Adrenal gland (tissue), 12 donors: ENCODE results near the gene NOS1. TPM values are rescaled to one million over a fixed set of nuclear protein-coding genes. Genes with fewer than 3 reads are reported as not detected.

Source experiments
- DNase-seq, 7 donors: peaks; one replicate each; pipeline ENCODE4 v3.0.0-alpha.2; 2019 to 2020
- H3K27ac ChIP-seq, 5 donors: fragments of 200-600 bp; sonication (generic) in 4 of 5; 1 replicate in 3 of 5; 2 replicates in 2 of 5; pipeline versions ENCODE4 v1.5.1 to v1.8.0; 2016 to 2020; ENCODE audit warnings: mild to moderate bottlenecking in 1 of 5
- H3K27me3 ChIP-seq: fragments of 200-600 bp; 2 replicates; pipeline ENCODE4 v1.8.0; 2021
- H3K36me3 ChIP-seq, 2 donors: fragments of 200-600 bp; replicated peaks in 1 of 2; 1 replicate in 1 of 2; 2 replicates in 1 of 2; pipeline versions ENCODE4 v1.5.1 to v1.8.0; 2018 to 2022
- H3K4me1 ChIP-seq, 2 donors: fragments of 200-600 bp; replicated peaks in 1 of 2; 1 replicate in 1 of 2; 2 replicates in 1 of 2; pipeline versions ENCODE4 v1.5.1 to v1.8.0; 2018 to 2021
- H3K4me3 ChIP-seq, 4 donors: fragments of 200-600 bp; sonication (generic) in 3 of 4; one replicate each; pipeline ENCODE4 v1.5.1; 2016 to 2018
- H3K9me3 ChIP-seq, 3 donors: fragments of 200-600 bp; sonication (generic) in 1 of 3; replicated peaks in 1 of 3; 1 replicate in 2 of 3; 2 replicates in 1 of 3; pipeline versions ENCODE4 v1.5.1 to v1.8.0; 2016 to 2021
- POLR2A ChIP-seq, 2 donors: fragments of 450-650 bp; IDR thresholded peaks; one replicate each; pipeline ENCODE4 v1.6.1; 2017; ENCODE audit warnings: antibody characterized with exemption in 2 of 2, mild to moderate bottlenecking in 2 of 2, moderate library complexity in 1 of 2
- WGBS, 4 donors: extraction: QIAGEN DNeasy Blood & Tissue Kit in 2 of 4; methylation state at CpG; one replicate each; pipeline versions ENCODE4 v1.1.5 to v1.1.7; 2013 to 2017; 5-methylcytosine and 5-hydroxymethylcytosine counted together
- intact Hi-C, 2 donors: fragments of 100-400 bp; cut with DNase I; formaldehyde crosslinking; loops; one replicate each; pipeline versions ENCODE4 v1.14.1 to v1.15.0; 2022 to 2023
- polyA plus RNA-seq, 3 donors: library from polyadenylated mRNA; stranded (reverse); fragments of 200-250 nt in 2 of 3; fragments of 350-450 nt in 1 of 3; fragmentation: Illumina TruSeq in 1 of 3; extraction: RNeasy Lipid Tissue Mini Kit (QIAGEN cat#74804) in 1 of 3; gene quantifications; one replicate each; pipeline ENCODE4 v1.2.3, GENCODE V29; 2013 to 2014
- total RNA-seq, 9 donors: library from RNA; depleted of rRNA in 4 of 9; stranded (reverse); fragments of >200 nt in 4 of 9; fragments of 120-200 nt in 1 of 9; fragmentation: NEBNext Ultra II Directional in 1 of 9; extraction: Animal tissue kit (Norgen Biotek cat#: 25700) in 1 of 9; gene quantifications; one replicate each; pipeline versions ENCODE4 v1.1.0 to v1.2.4, GENCODE V29; 2013 to 2023
- TF ChIP-seq, protein P1 (sequence below), 6 experiments: fragments of 450-650 bp in 4 of 6; fragments of 200-600 bp in 2 of 6; sonication (generic) in 1 of 6; IDR thresholded peaks; 1 replicate in 5 of 6; 2 replicates in 1 of 6; pipeline versions ENCODE4 v1.5.1 to v1.8.0; 2016 to 2021; ENCODE audit warnings: antibody characterized with exemption in 6 of 6, mild to moderate bottlenecking in 2 of 6, moderate library complexity in 1 of 6
- donor health status: healthy with polysubstance abuse.
- donor health status: Bipolar disorder and iron deficiency.
- donor health status: DM: yes; HTN: yes; CAD: no.
- donor health status: DM: no; HTN: no; CAD: no.
- donor health status: DM: no; HTN: no; CAD: no.
- donor health status: DM: yes; HTN: yes; CAD: no.

Gene NOS1
- total and polyA plus RNA-seq, 12 donors, result under 0.01 to 0.26 (median 0.07) TPM; not detected in 2

- Histone ChIP-seq H3K9me3 (no peaks in the 10 kb centered on the region), H3K27me3 (no peaks in the 10 kb centered on the region), H3K27ac (peak overlapping the region; percentile 58 to 90 (median 78)), H3K4me1 (peaks cover 31 to 39% of the 10 kb centered on the region in 2 donors), H3K36me3 (peaks cover 0 to 91% of the 10 kb centered on the region in 2 donors), H3K4me3 (no peak overlapping the region)
- intact Hi-C loops, result no loop called here
- TF ChIP-seq, protein P1, sequence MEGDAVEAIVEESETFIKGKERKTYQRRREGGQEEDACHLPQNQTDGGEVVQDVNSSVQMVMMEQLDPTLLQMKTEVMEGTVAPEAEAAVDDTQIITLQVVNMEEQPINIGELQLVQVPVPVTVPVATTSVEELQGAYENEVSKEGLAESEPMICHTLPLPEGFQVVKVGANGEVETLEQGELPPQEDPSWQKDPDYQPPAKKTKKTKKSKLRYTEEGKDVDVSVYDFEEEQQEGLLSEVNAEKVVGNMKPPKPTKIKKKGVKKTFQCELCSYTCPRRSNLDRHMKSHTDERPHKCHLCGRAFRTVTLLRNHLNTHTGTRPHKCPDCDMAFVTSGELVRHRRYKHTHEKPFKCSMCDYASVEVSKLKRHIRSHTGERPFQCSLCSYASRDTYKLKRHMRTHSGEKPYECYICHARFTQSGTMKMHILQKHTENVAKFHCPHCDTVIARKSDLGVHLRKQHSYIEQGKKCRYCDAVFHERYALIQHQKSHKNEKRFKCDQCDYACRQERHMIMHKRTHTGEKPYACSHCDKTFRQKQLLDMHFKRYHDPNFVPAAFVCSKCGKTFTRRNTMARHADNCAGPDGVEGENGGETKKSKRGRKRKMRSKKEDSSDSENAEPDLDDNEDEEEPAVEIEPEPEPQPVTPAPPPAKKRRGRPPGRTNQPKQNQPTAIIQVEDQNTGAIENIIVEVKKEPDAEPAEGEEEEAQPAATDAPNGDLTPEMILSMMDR (IDR thresholded peaks at IDR 0.05), result peak in 1 of 6 experiments; percentile 4
- no peak for TF ChIP-seq POLR2A (IDR thresholded peaks at IDR 0.05)
- WGBS, 4 donors, result 44 to 51% (median 49%) methylated on average over 8 to 9 of the region's 9 CpGs
- DNase-seq, result peak in 6 of 7 donors; percentile 41 to 76 (median 64)
Measured at GRCh38 chr12:117159674-117160073, 201.8 kb downstream of the NOS1 start.

DNA sequence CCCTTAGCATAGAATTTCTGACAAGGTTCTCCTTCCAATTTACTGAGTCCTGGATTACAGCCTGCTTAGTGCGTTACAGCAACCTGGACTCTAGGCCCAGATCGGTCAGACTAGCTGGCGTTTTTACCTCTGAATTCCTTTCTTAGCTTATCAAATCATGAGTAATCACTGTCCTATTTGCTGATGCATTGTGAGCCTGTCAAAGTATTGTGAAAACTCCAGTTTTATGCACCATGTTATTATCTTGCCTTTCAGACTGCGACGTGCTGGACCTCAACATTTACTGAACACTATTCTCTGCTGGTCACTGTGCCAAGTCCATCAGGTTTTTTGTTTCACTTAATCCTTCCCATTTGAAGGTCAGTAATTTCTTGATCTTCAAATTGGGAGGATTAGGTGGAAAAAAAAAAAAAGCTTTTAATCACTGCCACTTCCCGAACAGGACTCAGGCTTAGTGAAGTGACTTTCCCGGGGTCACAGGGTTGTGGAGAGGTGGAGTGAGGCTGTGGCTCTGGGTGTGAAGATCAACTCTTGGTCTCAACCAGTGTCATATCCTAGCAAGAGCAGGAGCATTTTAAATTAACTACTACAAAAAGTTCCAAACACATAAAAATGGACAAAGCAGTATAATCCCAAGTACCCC lies 202.4 kb downstream of the NOS1 start:
- Histone ChIP-seq H3K9me3 (no peaks in the 10 kb centered on the region), H3K36me3 (peaks cover 0 to 91% of the 10 kb centered on the region in 2 donors), H3K4me3 (no peak overlapping the region), H3K27ac (peak overlapping the region; percentile 58 to 90 (median 78)), H3K27me3 (no peaks in the 10 kb centered on the region), H3K4me1 (peaks cover 31 to 39% of the 10 kb centered on the region in 2 donors)
- TF ChIP-seq, protein P1 (IDR thresholded peaks at IDR 0.05), result peak in 1 of 6 experiments; percentile 10
- TF ChIP-seq POLR2A (IDR thresholded peaks at IDR 0.05), result peak in 1 of 2 donors; percentile 38
- peak in 6 of 7 donors; percentile 56 to 83 (median 62) for DNase-seq
- WGBS, 4 donors, result 39 to 54% (median 48%) methylated on average over 7 of the region's 7 CpGs
- intact Hi-C loops, result no loop called here

Other genes starting within 250 kb of the NOS1 start
- gene FBXO21, start 171.2 kb downstream of the NOS1 start, total RNA-seq, result 100 to 1,000 TPM in 6 of 9 donors, 10 to 100 TPM in 3; 74.5 to 309 (median 127) TPM
- gene FBXO21, start 171.2 kb downstream of the NOS1 start, polyA plus RNA-seq, result 10 to 100 TPM; 22.8 to 54.7 (median 24.0) TPM